HepG2 (cell line): ENCODE results near the gene BAIAP3. TPM values are rescaled to one million over a fixed set of nuclear protein-coding genes. Genes with fewer than 3 reads are reported as not detected.

Experiments
- EEA1 ChIP-seq: sonication (generic); formaldehyde crosslinking; IDR thresholded peaks from 2 replicates; pipeline ENCODE4 v1.5.1; 2020; ENCODE audit warnings: mild to moderate bottlenecking, missing genetic modification reagents, borderline replicate concordance
- EP300 ChIP-seq, 3 experiments: sonication (generic) in 1 of 3; formaldehyde crosslinking in 1 of 3; IDR thresholded peaks; 2 replicates each; pipeline versions ENCODE4 v1.5.1 to v1.6.1; 2011 to 2020; ENCODE audit warnings: low read depth in 2 of 3, low read length in 2 of 3, borderline replicate concordance in 1 of 3, improper control_type of control experiment in 1 of 3, mild to moderate bottlenecking in 1 of 3, missing genetic modification reagents in 1 of 3, moderate library complexity in 1 of 3
- ESRRA ChIP-seq: sonication (generic); formaldehyde crosslinking; IDR thresholded peaks from 2 replicates; pipeline ENCODE4 v1.5.1; 2020; ENCODE audit warnings: mild to moderate bottlenecking, low read depth, missing genetic modification reagents
- FUBP1 ChIP-seq: sonication (generic); formaldehyde crosslinking; IDR thresholded peaks from 2 replicates; pipeline ENCODE4 v1.5.1; 2020; ENCODE audit warnings: missing genetic modification reagents, mild to moderate bottlenecking, borderline replicate concordance
- GRHL1 ChIP-seq: sonication (generic); formaldehyde crosslinking; conservative IDR thresholded peaks from 2 replicates; pipeline ENCODE4 v1.8.0; 2022; ENCODE audit warnings: missing genetic modification reagents
- MXD4 ChIP-seq: IDR thresholded peaks from 2 replicates; pipeline ENCODE4 v1.6.1; 2016; ENCODE audit warnings: mild to moderate bottlenecking, missing biosample characterization, missing genetic modification reagents
- MYPOP ChIP-seq: sonication (generic); formaldehyde crosslinking; IDR thresholded peaks from 2 replicates; pipeline ENCODE4 v1.8.1; 2023; ENCODE audit warnings: mild to moderate bottlenecking, moderate library complexity, missing genetic modification reagents
- TFDP1 ChIP-seq: IDR thresholded peaks from 2 replicates; pipeline ENCODE4 v1.6.1; 2016; ENCODE audit warnings: missing compliant biosample characterization, missing genetic modification reagents, borderline replicate concordance
- ZBED4 ChIP-seq: sonication (generic); formaldehyde crosslinking; IDR thresholded peaks from 2 replicates; pipeline ENCODE4 v1.4.0; 2020; ENCODE audit warnings: missing genetic modification reagents, borderline replicate concordance
- ZNF609 ChIP-seq: sonication (generic); formaldehyde crosslinking; IDR thresholded peaks from 2 replicates; pipeline ENCODE4 v1.4.0; 2020; ENCODE audit warnings: mild to moderate bottlenecking, missing genetic modification reagents, borderline replicate concordance
- ZNF761 ChIP-seq: sonication (generic); formaldehyde crosslinking; conservative IDR thresholded peaks from 2 replicates; pipeline ENCODE4 v1.4.0; 2020; ENCODE audit warnings: mild to moderate bottlenecking, missing genetic modification reagents
- polyA plus RNA-seq, 8 experiments: library from polyadenylated mRNA; depleted of rRNA in 3 of 8; stranded (reverse) in 7 of 8; unstranded in 1 of 8; fragments of >200 nt; fragmentation: Illumina TruSeq in 4 of 8; extraction: Trizol in 4 of 8; gene quantifications; 2 replicates each; pipeline versions ENCODE4 v1.2.1 to v1.2.3, GENCODE V29; 2011 to 2016; ENCODE audit warnings: low read depth in 4 of 8, missing spikeins in 1 of 8, mixed read lengths in 1 of 8; ENCODE audit not compliant: insufficient read depth in 1 of 8
- total RNA-seq, 5 experiments: library from RNA; depleted of rRNA; stranded (reverse); fragments of >200 nt; fragmentation: Illumina TruSeq; extraction: Trizol; gene quantifications; 2 replicates each; pipeline ENCODE4 v1.2.3, GENCODE V29; 2016; ENCODE audit warnings: low read depth in 1 of 5

Gene BAIAP3
- total and polyA plus RNA-seq, 2 of the 13 experiments (the other 11 are each of a cell fraction or from before 2014, with no cell fraction given), result 3.2 to 5.7 TPM

GRCh38 chr16:1363501-1364041 is 30.1 kb downstream of the BAIAP3 start (continued):
- TF ChIP-seq GRHL1 (CRISPR knock-in tag) (no peak), ZBED4 (no peak), EEA1 (CRISPR knock-in tag) (no peak), EP300 (IDR thresholded peaks at IDR 0.05; ENCODE audit: low read depth in 2 of 2, low read length in 2 of 2) (no peak), EP300 (CRISPR knock-in tag; IDR thresholded peaks at IDR 0.05; ENCODE audit: borderline replicate concordance) (no peak), TFDP1 (CRISPR knock-in tag) (no peak), ZNF609 (CRISPR knock-in tag) (no peak), MXD4 (no peak), MYPOP (CRISPR knock-in tag) (no peak), ZNF761 (CRISPR knock-in tag) (no peak), ESRRA (CRISPR knock-in tag) (no peak), FUBP1 (no peak)
